ENCODE measurements around the gene ENTPD8.

The ENTPD8 gene

GRCh38 chr9:137405677-137406081, 35.5 kb downstream of the ENTPD8 start:
- TF ChIP-seq CTCF (conservative IDR thresholded peaks at IDR 0.05), result no peak
- H3K27ac ChIP-seq, result no peak overlapping the region; the same call in 1 of the 2 replicates

- no peak overlapping the region for H3K27ac ChIP-seq
- TF ChIP-seq CTCF (conservative IDR thresholded peaks at IDR 0.05), result no peak
These were observed 36.1 kb downstream of the ENTPD8 start for GRCh38 chr9:137404961-137405567.

GRCh38 chr9:137403269-137403668, 37.9 kb downstream of the ENTPD8 start:
- H3K27ac ChIP-seq, result no peak overlapping the region
- no peak for TF ChIP-seq CTCF (conservative IDR thresholded peaks at IDR 0.05)

- H3K27ac ChIP-seq, result no peak overlapping the region
- TF ChIP-seq CTCF (conservative IDR thresholded peaks at IDR 0.05), result no peak
These were observed 38.4 kb downstream of the ENTPD8 start for GRCh38 chr9:137402746-137403145.

- TF ChIP-seq CTCF (conservative IDR thresholded peaks at IDR 0.05), result no peak
- H3K27ac ChIP-seq, result no peak overlapping the region
These were observed 42.3 kb downstream of the ENTPD8 start for GRCh38 chr9:137398561-137399468.

- no peak for TF ChIP-seq CTCF (conservative IDR thresholded peaks at IDR 0.05)
- H3K27ac ChIP-seq, result no peak overlapping the region
These were observed 43.3 kb downstream of the ENTPD8 start for GRCh38 chr9:137397675-137398423.

Data from VCaP (cell line).